Upper lobe of left lung (tissue), 4 donors: ENCODE results near the gene RBM34.

Source experiments
- CTCF ChIP-seq, 6 experiments: fragments of 450-650 bp in 4 of 6; fragments of 200-600 bp in 2 of 6; sonication (generic) in 2 of 6; IDR thresholded peaks; one replicate each; pipeline ENCODE4 v1.5.1; 2016 to 2019; ENCODE audit warnings: antibody characterized with exemption in 6 of 6
- EP300 ChIP-seq, 4 donors: sonication (generic); formaldehyde crosslinking; IDR thresholded peaks; one replicate each; pipeline ENCODE4 v1.5.1; 2017; ENCODE audit warnings: antibody characterized with exemption in 4 of 4, control low read depth in 2 of 4
- POLR2A ChIP-seq, 4 donors: fragments of 450-650 bp; IDR thresholded peaks; one replicate each; pipeline ENCODE4 v1.5.1; 2016 to 2017; ENCODE audit warnings: antibody characterized with exemption in 4 of 4, mild to moderate bottlenecking in 2 of 4
- POLR2AphosphoS5 ChIP-seq, 2 donors: sonication (generic); formaldehyde crosslinking; IDR thresholded peaks; one replicate each; pipeline ENCODE4 v1.5.1; 2017; ENCODE audit warnings: antibody characterized with exemption in 2 of 2

GRCh38 chr1:235190431-235190830 lies 29.4 kb upstream of the RBM34 start:
- TF ChIP-seq CTCF (IDR thresholded peaks at IDR 0.05) (no peak), POLR2A (IDR thresholded peaks at IDR 0.05) (no peak), POLR2AphosphoS5 (IDR thresholded peaks at IDR 0.05) (no peak), EP300 (IDR thresholded peaks at IDR 0.05) (no peak)
